ENCODE results near the gene OAS2.

OAS2 gene

DNA sequence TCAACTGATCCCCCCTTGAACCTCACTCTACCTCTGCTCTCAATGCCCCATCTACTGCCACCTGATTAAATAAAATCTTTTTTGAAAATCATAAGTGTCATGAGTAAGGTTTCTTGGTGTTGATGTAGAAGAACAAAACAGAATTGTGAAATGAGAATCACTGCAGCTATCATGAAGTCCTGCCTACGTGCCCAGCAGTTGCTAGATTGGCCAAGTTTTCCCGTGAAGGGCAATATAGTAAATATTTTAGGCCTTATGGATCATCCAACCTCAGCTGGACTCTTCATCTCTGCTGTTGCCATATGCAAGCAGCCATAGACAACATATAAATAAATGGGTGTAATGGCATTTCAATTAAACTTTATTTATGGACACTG lies 45.2 kb upstream of the OAS2 start:
- in situ Hi-C loops (cut with HindIII; ENCODE audit: low pct_ligation_motif_present, low sequenced_read_pairs) = no loop called here
- Histone ChIP-seq H3K36me3 (replicated peaks) (no peaks in the 10 kb centered on the region), H3K27me3 (replicated peaks) (no peaks in the 10 kb centered on the region), H3K4me3 (ENCODE audit: low read depth, low read length) (no peak overlapping the region), H3K27ac (no peak overlapping the region)
- TF ChIP-seq, protein P1, sequence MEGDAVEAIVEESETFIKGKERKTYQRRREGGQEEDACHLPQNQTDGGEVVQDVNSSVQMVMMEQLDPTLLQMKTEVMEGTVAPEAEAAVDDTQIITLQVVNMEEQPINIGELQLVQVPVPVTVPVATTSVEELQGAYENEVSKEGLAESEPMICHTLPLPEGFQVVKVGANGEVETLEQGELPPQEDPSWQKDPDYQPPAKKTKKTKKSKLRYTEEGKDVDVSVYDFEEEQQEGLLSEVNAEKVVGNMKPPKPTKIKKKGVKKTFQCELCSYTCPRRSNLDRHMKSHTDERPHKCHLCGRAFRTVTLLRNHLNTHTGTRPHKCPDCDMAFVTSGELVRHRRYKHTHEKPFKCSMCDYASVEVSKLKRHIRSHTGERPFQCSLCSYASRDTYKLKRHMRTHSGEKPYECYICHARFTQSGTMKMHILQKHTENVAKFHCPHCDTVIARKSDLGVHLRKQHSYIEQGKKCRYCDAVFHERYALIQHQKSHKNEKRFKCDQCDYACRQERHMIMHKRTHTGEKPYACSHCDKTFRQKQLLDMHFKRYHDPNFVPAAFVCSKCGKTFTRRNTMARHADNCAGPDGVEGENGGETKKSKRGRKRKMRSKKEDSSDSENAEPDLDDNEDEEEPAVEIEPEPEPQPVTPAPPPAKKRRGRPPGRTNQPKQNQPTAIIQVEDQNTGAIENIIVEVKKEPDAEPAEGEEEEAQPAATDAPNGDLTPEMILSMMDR (IDR thresholded peaks at IDR 0.05; ENCODE audit: low read depth, low read length, missing control alignments) = no peak
- DNase-seq = no peak

DNA sequence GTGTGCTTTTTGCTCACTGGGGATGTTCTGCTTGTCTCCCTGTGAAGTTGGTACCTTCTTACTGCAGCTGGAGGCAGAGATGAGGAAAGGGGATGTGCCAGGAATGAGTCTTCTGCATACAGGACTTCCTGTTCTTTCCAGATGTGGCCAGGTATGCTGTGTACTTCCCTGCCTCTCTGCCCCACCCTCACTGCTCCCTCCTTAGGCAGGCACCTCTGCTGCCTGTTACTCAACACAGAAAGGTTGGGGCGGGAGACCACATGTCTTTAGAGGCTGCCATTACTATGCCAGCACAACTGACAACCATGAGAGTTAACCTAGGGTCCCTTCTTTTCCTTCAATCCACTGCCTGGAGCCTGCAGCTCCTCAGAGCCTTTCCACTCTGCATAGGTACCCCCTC lies 42.1 kb upstream of the OAS2 start:
- Histone ChIP-seq H3K27ac (no peak overlapping the region), H3K27me3 (replicated peaks) (no peaks in the 10 kb centered on the region), H3K36me3 (replicated peaks) (no peaks in the 10 kb centered on the region), H3K4me3 (ENCODE audit: low read depth, low read length) (no peak overlapping the region)
- in situ Hi-C loops (cut with HindIII; ENCODE audit: low pct_ligation_motif_present, low sequenced_read_pairs) = no loop called here
- TF ChIP-seq, protein P1 (IDR thresholded peaks at IDR 0.05; ENCODE audit: low read depth, low read length, missing control alignments) = no peak
- no peak for DNase-seq

DNA sequence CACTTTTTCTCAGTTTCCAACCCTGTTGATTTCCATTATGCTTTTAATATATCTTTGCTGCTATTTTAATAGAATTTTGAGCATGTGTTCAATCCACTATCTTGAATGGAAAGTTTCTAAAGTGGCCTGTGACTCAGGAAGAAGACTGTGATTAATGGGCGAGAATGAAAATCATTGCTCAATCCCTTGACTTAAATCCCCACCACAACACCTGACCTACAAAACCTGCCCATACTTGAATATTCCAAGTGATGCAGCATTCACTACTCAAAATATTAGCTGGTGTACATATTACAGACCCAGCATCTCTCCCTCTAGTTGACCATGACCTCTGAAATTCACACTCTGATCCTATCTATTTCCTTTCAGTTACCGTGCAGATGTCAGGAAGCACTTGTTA lies 41.4 kb upstream of the OAS2 start:
- Histone ChIP-seq H3K36me3 (replicated peaks) (no peaks in the 10 kb centered on the region), H3K27me3 (replicated peaks) (no peaks in the 10 kb centered on the region), H3K4me3 (ENCODE audit: low read depth, low read length) (no peak overlapping the region), H3K27ac (no peak overlapping the region)
- no peak for DNase-seq
- TF ChIP-seq, protein P1 (IDR thresholded peaks at IDR 0.05; ENCODE audit: low read depth, low read length, missing control alignments) = no peak
- in situ Hi-C loops (cut with HindIII; ENCODE audit: low pct_ligation_motif_present, low sequenced_read_pairs) = no loop called here

DNA sequence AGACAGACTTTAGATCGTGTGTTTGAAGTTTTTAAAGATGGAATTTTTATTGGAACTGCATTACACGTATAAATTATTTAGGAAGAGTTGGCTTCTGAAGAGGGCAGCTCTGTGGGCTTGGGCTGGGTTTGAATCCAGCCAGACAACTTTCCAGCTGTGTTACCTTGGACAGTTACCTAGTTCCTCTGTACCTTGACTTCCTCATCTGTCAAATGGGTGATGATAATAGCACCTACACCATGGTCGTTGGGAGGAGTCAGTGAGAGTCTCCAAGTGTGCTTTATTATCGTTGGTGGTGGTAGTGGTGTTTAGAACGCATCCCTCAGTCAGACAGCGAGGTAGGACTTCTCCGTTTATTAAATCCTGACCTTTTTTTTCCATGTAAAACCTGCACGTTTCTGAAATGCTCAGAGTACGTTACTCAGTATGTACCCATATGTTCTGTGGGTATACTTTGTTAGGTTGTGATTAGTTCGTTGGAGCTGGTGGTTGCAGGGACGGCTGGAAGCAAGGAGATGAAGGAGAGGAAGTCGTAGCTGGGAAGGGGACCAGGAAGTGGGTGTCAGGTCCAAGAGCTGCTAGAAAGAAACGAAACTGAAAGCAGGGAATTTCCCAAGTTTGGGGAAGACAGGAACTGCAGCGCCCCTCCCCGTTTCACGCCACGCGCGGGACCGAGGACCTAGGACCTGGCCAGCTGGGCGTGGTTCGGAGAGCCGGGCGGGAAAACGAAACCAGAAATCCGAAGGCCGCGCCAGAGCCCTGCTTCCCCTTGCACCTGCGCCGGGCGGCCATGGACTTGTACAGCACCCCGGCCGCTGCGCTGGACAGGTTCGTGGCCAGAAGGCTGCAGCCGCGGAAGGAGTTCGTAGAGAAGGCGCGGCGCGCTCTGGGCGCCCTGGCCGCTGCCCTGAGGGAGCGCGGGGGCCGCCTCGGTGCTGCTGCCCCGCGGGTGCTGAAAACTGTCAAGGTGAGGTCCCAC lies 40.3 kb upstream of the OAS2 start, which contains the start of gene OAS3:
TSS of gene OAS3 (plus strand) at position 734 of the 979 bp plus-strand sequence. CDS start at position 791, 57 bp downstream.
- Histone ChIP-seq H3K36me3 (replicated peaks) (no peaks in the 10 kb centered on the region), H3K27ac (no peak within 1 kb of the TSS), H3K27me3 (replicated peaks) (no peaks in the 10 kb centered on the region), H3K4me3 (ENCODE audit: low read depth, low read length) (peak within 1 kb of the TSS; percentile 62)
- in situ Hi-C loops (cut with HindIII; ENCODE audit: low pct_ligation_motif_present, low sequenced_read_pairs) = no loop called here
- TF ChIP-seq, protein P1 (IDR thresholded peaks at IDR 0.05; ENCODE audit: low read depth, low read length, missing control alignments) = no peak
- peak; percentile 54 for DNase-seq

DNA sequence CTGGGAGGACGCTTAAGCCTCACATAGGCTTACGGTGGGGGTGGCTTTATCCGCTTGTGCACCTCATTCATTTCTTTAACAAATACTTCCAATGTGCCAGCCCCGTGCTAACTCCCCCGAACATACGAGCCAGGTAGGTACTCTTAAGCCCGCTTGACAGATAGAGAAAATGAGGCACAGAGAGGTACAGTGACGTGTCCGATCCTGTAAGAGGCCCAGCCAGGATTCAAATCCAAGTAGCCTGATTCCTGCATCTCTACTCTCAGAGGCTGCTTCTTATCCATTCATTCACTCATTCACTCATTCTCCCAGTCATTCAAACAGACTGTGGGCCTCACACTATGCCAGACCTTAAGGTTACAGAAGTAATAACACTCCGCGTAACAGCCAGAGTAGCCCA lies 39.6 kb upstream of the OAS2 start:
- TF ChIP-seq, protein P1 (IDR thresholded peaks at IDR 0.05; ENCODE audit: low read depth, low read length, missing control alignments) = no peak
- no peak for DNase-seq
- Histone ChIP-seq H3K36me3 (replicated peaks) (no peaks in the 10 kb centered on the region), H3K27me3 (replicated peaks) (no peaks in the 10 kb centered on the region), H3K27ac (no peak overlapping the region), H3K4me3 (ENCODE audit: low read depth, low read length) (peak overlapping the region; percentile 62)
- in situ Hi-C loops (cut with HindIII; ENCODE audit: low pct_ligation_motif_present, low sequenced_read_pairs) = no loop called here
